RWPE1 (cell line): ENCODE results near the gene FIBCD1.

Source experiments
- CTCF ChIA-PET: fragments of 350-600 bp; sonication (Branson Sonifier 250); formaldehyde crosslinking; extraction: SDS; loops from one replicate; lab custom pipeline; 2021; lab: Yijun Ruan, JAX
- POLR2A ChIA-PET: fragments of 400-600 bp; formaldehyde crosslinking; extraction: SDS; loops from one replicate; lab custom pipeline; 2020; ENCODE audit warnings: antibody characterized with exemption; ENCODE audit not compliant: low non-redundant PET; lab: Yijun Ruan, JAX
- DNase-seq: peaks from one replicate; pipeline ENCODE4 v3.0.0; 2012; ENCODE audit warnings: low spot score
- H3K27ac ChIP-seq: fragments of 450-650 bp; 2 replicates; pipeline ENCODE4 v1.5.1; 2017
- TF ChIP-seq, protein P1 (sequence below): fragments of 450-650 bp; conservative IDR thresholded peaks from 2 replicates; pipeline ENCODE4 v1.5.1; 2017; ENCODE audit warnings: low read depth, mild to moderate bottlenecking

The FIBCD1 gene

GRCh38 chr9:130970855-130971254 lies 31.8 kb upstream of the FIBCD1 start:
- TF ChIP-seq, protein P1, sequence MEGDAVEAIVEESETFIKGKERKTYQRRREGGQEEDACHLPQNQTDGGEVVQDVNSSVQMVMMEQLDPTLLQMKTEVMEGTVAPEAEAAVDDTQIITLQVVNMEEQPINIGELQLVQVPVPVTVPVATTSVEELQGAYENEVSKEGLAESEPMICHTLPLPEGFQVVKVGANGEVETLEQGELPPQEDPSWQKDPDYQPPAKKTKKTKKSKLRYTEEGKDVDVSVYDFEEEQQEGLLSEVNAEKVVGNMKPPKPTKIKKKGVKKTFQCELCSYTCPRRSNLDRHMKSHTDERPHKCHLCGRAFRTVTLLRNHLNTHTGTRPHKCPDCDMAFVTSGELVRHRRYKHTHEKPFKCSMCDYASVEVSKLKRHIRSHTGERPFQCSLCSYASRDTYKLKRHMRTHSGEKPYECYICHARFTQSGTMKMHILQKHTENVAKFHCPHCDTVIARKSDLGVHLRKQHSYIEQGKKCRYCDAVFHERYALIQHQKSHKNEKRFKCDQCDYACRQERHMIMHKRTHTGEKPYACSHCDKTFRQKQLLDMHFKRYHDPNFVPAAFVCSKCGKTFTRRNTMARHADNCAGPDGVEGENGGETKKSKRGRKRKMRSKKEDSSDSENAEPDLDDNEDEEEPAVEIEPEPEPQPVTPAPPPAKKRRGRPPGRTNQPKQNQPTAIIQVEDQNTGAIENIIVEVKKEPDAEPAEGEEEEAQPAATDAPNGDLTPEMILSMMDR = no peak
- POLR2A ChIA-PET = no interaction called here
- DNase-seq = no peak
- H3K27ac ChIP-seq = no peak overlapping the region
- CTCF ChIA-PET = no interaction called here

GRCh38 chr9:130970052-130970451 lies 31.0 kb upstream of the FIBCD1 start:
- ChIA-PET POLR2A (no interaction called here), CTCF (no interaction called here)
- TF ChIP-seq, protein P1 = no peak
- peak overlapping the region; percentile 46 for H3K27ac ChIP-seq
- DNase-seq = no peak

- CTCF ChIA-PET = interaction anchor here (0.6 to 1.0 kb wide), 4 partner anchors 8 to 403 kb away, joined by 3 to 6 read pairs (median 4); no protein-coding TSS in a partner anchor
Measured at GRCh38 chr9:130965680-130966079, 26.6 kb upstream of the FIBCD1 start.

DNA sequence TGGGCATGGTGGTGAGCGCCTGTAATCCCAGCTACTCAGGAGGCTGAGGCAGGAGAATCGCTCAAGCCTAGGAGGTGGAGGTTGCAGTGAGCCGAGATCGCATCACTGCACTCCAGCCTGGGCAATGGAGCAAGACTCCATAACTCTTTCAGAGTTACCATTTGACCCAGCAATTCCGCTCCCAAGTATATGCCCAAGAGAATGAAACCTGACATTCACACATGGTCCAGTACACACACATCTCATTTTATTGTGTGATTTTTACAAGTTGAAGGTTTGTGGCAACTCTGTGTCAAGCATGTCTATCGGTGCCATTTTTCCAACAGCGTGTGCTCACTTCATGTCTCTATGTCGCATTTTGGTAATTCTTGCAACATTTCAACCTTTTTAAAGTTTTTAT lies 24.9 kb upstream of the FIBCD1 start:
- POLR2A ChIA-PET = no interaction called here
- TF ChIP-seq, protein P1 = no peak
- CTCF ChIA-PET = no interaction called here
- DNase-seq = no peak
- peak overlapping the region; percentile 88 for H3K27ac ChIP-seq

More at GRCh38 chr9:130965680-130966079, 26.6 kb upstream of the FIBCD1 start:
- no peak for DNase-seq
- POLR2A ChIA-PET = no interaction called here
- no peak overlapping the region for H3K27ac ChIP-seq
- TF ChIP-seq, protein P1 = no peak

GRCh38 chr9:130963337-130963908 lies 24.4 kb upstream of the FIBCD1 start:
- H3K27ac ChIP-seq = peak overlapping the region; percentile 88
- TF ChIP-seq, protein P1 = no peak
- no peak for DNase-seq
- ChIA-PET POLR2A (no interaction called here), CTCF (no interaction called here)

GRCh38 chr9:130962418-130963316 lies 23.6 kb upstream of the FIBCD1 start:
- peak; percentile 100 for DNase-seq
- TF ChIP-seq, protein P1 = no peak
- CTCF ChIA-PET = interaction anchor here (0.6 to 1.2 kb wide), 4 partner anchors 10 to 1296 kb away, joined by 3 to 6 read pairs (median 4); no protein-coding TSS in a partner anchor
- POLR2A ChIA-PET = interaction anchor here (1.1 kb wide), 1 partner anchor 77 kb away, joined by 3 read pairs; no protein-coding TSS in a partner anchor
- H3K27ac ChIP-seq = peak overlapping the region; percentile 88
